Measurements from ENCODE around the gene EIF2S3. TPM values are rescaled to one million over a fixed set of nuclear protein-coding genes. Genes with fewer than 3 reads are reported as not detected.

The EIF2S3 gene
- total and polyA plus RNA-seq, 4 donors, result 62.5 to 249 (median 105) TPM

GRCh38 chrX:24026432-24026831 lies 28.3 kb upstream of the EIF2S3 start:
- no peak for ATAC-seq (ENCODE audit: insufficient read depth, low FRiP score)
- Histone ChIP-seq H3K4me3 (no peak overlapping the region), H3K36me3 (ENCODE audit: control insufficient read depth in 4 of 4, insufficient read depth in 4 of 4, low read length in 4 of 4) (no peaks in the 10 kb centered on the region), H3K27me3 (ENCODE audit: control insufficient read depth in 3 of 3, insufficient read depth in 3 of 3, low read length in 2 of 3) (peaks cover 7 to 24% (median 23%) of the 10 kb centered on the region in 3 donors), H3K9me3 (ENCODE audit: control insufficient read depth in 4 of 4, insufficient read depth in 3 of 4, low read length in 3 of 4) (no peaks in the 10 kb centered on the region), H3K27ac (ENCODE audit: low read depth in 1 of 2, low read length in 1 of 2) (peak overlapping the region in 1 of 2 donors; percentile 99), H3K4me1 (ENCODE audit: control insufficient read depth in 5 of 5, insufficient read depth in 5 of 5, low read length in 5 of 5) (no peaks in the 10 kb centered on the region), H3K9ac (ENCODE audit: insufficient read depth in 1 of 2, low read length in 2 of 2) (peak overlapping the region; percentile 54 to 90)
- TF ChIP-seq CTCF (IDR thresholded peaks at IDR 0.05; ENCODE audit: control extremely low read depth, extremely low read depth), result no peak
- WGBS, 2 donors, result 7 to 35% methylated on average over 13 of the region's 13 CpGs
- DNase-seq, result peak; percentile 30 to 67 (median 47)

GRCh38 chrX:24027086-24027485 lies 27.7 kb upstream of the EIF2S3 start, which contains the start of gene KLHL15:
Gene KLHL15 (minus strand): TSS chrX:24027186. CDS start chrX:24006693, 20,493 bp downstream.
- H3K27me3 ChIP-seq (ENCODE audit: control insufficient read depth in 3 of 3, insufficient read depth in 3 of 3, low read length in 2 of 3), result peaks cover 7 to 25% (median 24%) of the 10 kb centered on the region in 3 donors
- DNase-seq (no peak), ATAC-seq (ENCODE audit: insufficient read depth, low FRiP score) (no peak)
- TF ChIP-seq CTCF (IDR thresholded peaks at IDR 0.05; ENCODE audit: control extremely low read depth, extremely low read depth), result no peak
- WGBS, 2 donors, result 77 to 85% methylated on average over 7 of the region's 7 CpGs
- peak within 1 kb of the TSS; percentile 98 to 99 for H3K27ac ChIP-seq (ENCODE audit: low read depth in 1 of 2, low read length in 1 of 2)
- peak within 1 kb of the TSS; percentile 55 for H3K4me3 ChIP-seq
- peak within 1 kb of the TSS; percentile 54 to 90 for H3K9ac ChIP-seq (ENCODE audit: insufficient read depth in 1 of 2, low read length in 2 of 2)
- H3K4me1 ChIP-seq (ENCODE audit: control insufficient read depth in 5 of 5, insufficient read depth in 5 of 5, low read length in 5 of 5), result no peaks in the 10 kb centered on the region
- no peaks in the 10 kb centered on the region for H3K9me3 ChIP-seq (ENCODE audit: control insufficient read depth in 4 of 4, insufficient read depth in 3 of 4, low read length in 3 of 4)
- H3K36me3 ChIP-seq (ENCODE audit: control insufficient read depth in 4 of 4, insufficient read depth in 4 of 4, low read length in 4 of 4), result no peaks in the 10 kb centered on the region

- no peak for TF ChIP-seq CTCF (IDR thresholded peaks at IDR 0.05; ENCODE audit: control extremely low read depth, extremely low read depth)
- WGBS, 2 donors, result 87 to 98% methylated on average over 6 of the region's 6 CpGs
These were observed 26.8 kb upstream of the EIF2S3 start for GRCh38 chrX:24027985-24028384.

GRCh38 chrX:24030597-24030996 lies 24.2 kb upstream of the EIF2S3 start:
- ATAC-seq (ENCODE audit: insufficient read depth, low FRiP score) (no peak), DNase-seq (no peak)
- Histone ChIP-seq H3K4me1 (ENCODE audit: control insufficient read depth in 5 of 5, insufficient read depth in 5 of 5, low read length in 5 of 5) (no peaks in the 10 kb centered on the region), H3K9ac (ENCODE audit: insufficient read depth in 1 of 2, low read length in 2 of 2) (no peak overlapping the region), H3K36me3 (ENCODE audit: control insufficient read depth in 4 of 4, insufficient read depth in 4 of 4, low read length in 4 of 4) (no peaks in the 10 kb centered on the region), H3K9me3 (ENCODE audit: control insufficient read depth in 4 of 4, insufficient read depth in 3 of 4, low read length in 3 of 4) (no peaks in the 10 kb centered on the region), H3K27me3 (ENCODE audit: control insufficient read depth in 3 of 3, insufficient read depth in 3 of 3, low read length in 2 of 3) (peaks cover 3 to 21% (median 19%) of the 10 kb centered on the region in 3 donors), H3K27ac (ENCODE audit: low read depth in 1 of 2, low read length in 1 of 2) (no peak overlapping the region), H3K4me3 (no peak overlapping the region)
- 78 to 93% methylated on average over 5 of the region's 5 CpGs for WGBS, 2 donors
- TF ChIP-seq CTCF (IDR thresholded peaks at IDR 0.05; ENCODE audit: control extremely low read depth, extremely low read depth), result no peak

More at GRCh38 chrX:24027985-24028384, 26.8 kb upstream of the EIF2S3 start:
- Histone ChIP-seq H3K36me3 (ENCODE audit: control insufficient read depth in 4 of 4, insufficient read depth in 4 of 4, low read length in 4 of 4) (no peaks in the 10 kb centered on the region), H3K27me3 (ENCODE audit: control insufficient read depth in 3 of 3, insufficient read depth in 3 of 3, low read length in 2 of 3) (peaks cover 7 to 28% (median 28%) of the 10 kb centered on the region in 3 donors), H3K9me3 (ENCODE audit: control insufficient read depth in 4 of 4, insufficient read depth in 3 of 4, low read length in 3 of 4) (no peaks in the 10 kb centered on the region), H3K4me3 (no peak overlapping the region), H3K27ac (ENCODE audit: low read depth in 1 of 2, low read length in 1 of 2) (no peak overlapping the region), H3K9ac (ENCODE audit: insufficient read depth in 1 of 2, low read length in 2 of 2) (no peak overlapping the region), H3K4me1 (ENCODE audit: control insufficient read depth in 5 of 5, insufficient read depth in 5 of 5, low read length in 5 of 5) (no peaks in the 10 kb centered on the region)
- ATAC-seq (ENCODE audit: insufficient read depth, low FRiP score) (no peak), DNase-seq (no peak)

Measured in lung (tissue), 12 donors.